GM23338 (cell line): Measurements from ENCODE around the gene SCYGR4. TPM values are rescaled to one million over a fixed set of nuclear protein-coding genes. Genes with fewer than 3 reads are reported as not detected.

Source experiments
- ATAC-seq: fragments of 200-7000 bp; cut with Tn5 transposase; 3 replicates; pipeline ENCODE4 v1.9.1; 2020
- DNase-seq: peaks from one replicate; pipeline ENCODE4 v3.0.0-alpha.2; 2015; ENCODE audit warnings: low spot score
- H2AFZ ChIP-seq: fragments of 200-600 bp; sonication (generic); 2 replicates; pipeline ENCODE4 v1.8.0; 2016; ENCODE audit warnings: antibody characterized with exemption, mild to moderate bottlenecking, moderate library complexity
- H3F3A ChIP-seq: fragments of 200-600 bp; sonication (generic); replicated peaks from 2 replicates; pipeline ENCODE4 v1.8.0; 2017; ENCODE audit warnings: antibody characterized with exemption, mixed run types, low read depth
- H3K27ac ChIP-seq: fragments of 200-600 bp; sonication (generic); 2 replicates; pipeline ENCODE4 v1.6.1; 2016; ENCODE audit warnings: low read depth
- H3K27me3 ChIP-seq: fragments of 200-600 bp; sonication (generic); 2 replicates; pipeline ENCODE4 v1.8.0; 2016; ENCODE audit warnings: mild to moderate bottlenecking, mixed run types, moderate library complexity; ENCODE audit not compliant: insufficient read depth
- H3K36me3 ChIP-seq: fragments of 200-600 bp; sonication (generic); 2 replicates; pipeline ENCODE4 v1.8.0; 2016; ENCODE audit warnings: mild to moderate bottlenecking; ENCODE audit not compliant: insufficient read depth
- H3K4me1 ChIP-seq: fragments of 200-600 bp; sonication (generic); 2 replicates; pipeline ENCODE4 v1.8.0; 2016; ENCODE audit warnings: mild to moderate bottlenecking, moderate library complexity; ENCODE audit not compliant: insufficient read depth
- H3K4me2 ChIP-seq: fragments of 200-600 bp; sonication (generic); 2 replicates; pipeline ENCODE4 v1.7.1; 2017; ENCODE audit warnings: mixed run types
- H3K4me3 ChIP-seq: fragments of 200-600 bp; sonication (generic); 2 replicates; pipeline ENCODE4 v1.6.1; 2016; ENCODE audit warnings: mixed run types
- H3K79me2 ChIP-seq: fragments of 200-600 bp; sonication (generic); replicated peaks from 2 replicates; pipeline ENCODE4 v1.8.0; 2017; ENCODE audit warnings: mild to moderate bottlenecking; ENCODE audit not compliant: insufficient read depth
- H3K9me2 ChIP-seq: fragments of 200-600 bp; sonication (generic); 2 replicates; pipeline ENCODE4 v1.8.0; 2017; ENCODE audit not compliant: insufficient read depth
- H4K20me1 ChIP-seq: fragments of 200-600 bp; sonication (generic); replicated peaks from 2 replicates; pipeline ENCODE4 v1.8.0; 2017; ENCODE audit warnings: mild to moderate bottlenecking; ENCODE audit not compliant: insufficient read depth
- H3K27ac Mint-ChIP-seq: 2 replicates; pipeline ENCODE4 v1.8.0; 2020; ENCODE audit warnings: inconsistent platforms, mild to moderate bottlenecking, moderate library complexity, mixed read lengths
- H3K27me3 Mint-ChIP-seq: 3 replicates; pipeline ENCODE4 v1.8.0; 2022; ENCODE audit warnings: low read depth, mild to moderate bottlenecking, moderate library complexity, mixed read lengths, inconsistent platforms; ENCODE audit not compliant: insufficient read depth, poor library complexity
- H3K36me3 Mint-ChIP-seq: 3 replicates; pipeline ENCODE4 v1.8.0; 2021; ENCODE audit warnings: low read depth, mild to moderate bottlenecking, inconsistent platforms, moderate library complexity, mixed read lengths
- H3K4me1 Mint-ChIP-seq: 3 replicates; pipeline ENCODE4 v1.8.0; 2020; ENCODE audit warnings: mild to moderate bottlenecking, inconsistent platforms, mixed read lengths
- H3K4me3 Mint-ChIP-seq: 3 replicates; pipeline ENCODE4 v1.8.0; 2021; ENCODE audit warnings: moderate library complexity, mild to moderate bottlenecking, inconsistent platforms, mixed read lengths
- H3K9me3 Mint-ChIP-seq: 3 replicates; pipeline ENCODE4 v1.8.0; 2020; ENCODE audit warnings: moderate library complexity, mild to moderate bottlenecking, inconsistent platforms, mixed read lengths
- EZH2phosphoT487 ChIP-seq: fragments of 200-600 bp; sonication (generic); IDR thresholded peaks from one replicate; pipeline ENCODE4 v1.8.1; 2018; ENCODE audit warnings: antibody characterized with exemption; ENCODE audit not compliant: unreplicated experiment
- NANOG ChIP-seq: IDR thresholded peaks from 2 replicates; pipeline ENCODE4 v1.6.1; 2016; ENCODE audit warnings: antibody characterized with exemption, borderline replicate concordance
- POLR2AphosphoS5 ChIP-seq: IDR thresholded peaks from 2 replicates; pipeline ENCODE4 v1.6.1; 2016; ENCODE audit warnings: antibody characterized with exemption, low read depth
- polyA plus RNA-seq: library from polyadenylated mRNA; unstranded; fragments of >200 nt; fragmentation: Nextera tagmentation; extraction: Ambion mirVana; gene quantifications from 2 replicates; pipeline ENCODE4 v1.2.1, GENCODE V29; 2016
- total RNA-seq: library from RNA; depleted of rRNA; stranded (reverse); fragments of >200 nt; shearing (Covaris generic); gene quantifications from 2 replicates; pipeline ENCODE4 v1.2.3, GENCODE V29; 2014
- TF ChIP-seq, protein P1 (sequence below), 2 experiments: fragments of 200-600 bp in 1 of 2; sonication (generic) in 1 of 2; conservative IDR thresholded peaks; 2 replicates each; pipeline versions ENCODE4 v1.5.1 to v1.6.1; 2016 to 2017; ENCODE audit warnings: antibody characterized with exemption in 2 of 2, low read depth in 2 of 2, mild to moderate bottlenecking in 2 of 2, moderate library complexity in 1 of 2
- TF ChIP-seq, protein P2 (sequence below): fragments of 250-450 bp; sonication (Bioruptor Pico); IDR thresholded peaks from 2 replicates; pipeline ENCODE4 v1.5.0; 2020; ENCODE audit warnings: mild to moderate bottlenecking, moderate library complexity
- TF ChIP-seq, protein P3 (sequence below): IDR thresholded peaks from one replicate; pipeline ENCODE4 v1.6.1; 2018; ENCODE audit warnings: antibody characterized with exemption; ENCODE audit not compliant: unreplicated experiment

SCYGR4 gene
- total and polyA plus RNA-seq, 2 experiments from 2014 or later: not detected

DNA sequence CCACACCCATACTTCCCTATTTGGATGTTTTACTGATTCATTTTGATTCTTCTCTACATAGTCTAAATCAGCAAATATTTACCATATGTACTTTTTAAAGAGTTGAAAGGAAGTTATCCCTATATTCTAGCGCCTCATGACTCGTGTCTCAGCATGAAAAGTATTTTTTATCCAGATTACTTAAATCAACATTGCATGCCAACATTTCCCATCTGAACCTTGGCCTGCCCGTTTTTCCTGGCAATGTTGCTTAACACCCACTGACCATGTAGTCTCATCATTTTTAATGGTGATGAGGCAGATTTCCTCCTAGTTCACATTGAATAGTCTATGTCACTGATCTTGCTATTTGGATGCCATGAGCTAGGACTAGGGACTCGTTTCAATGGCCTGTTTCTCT lies 36.1 kb downstream of the SCYGR4 start:
- DNase-seq (no peak), ATAC-seq (no peak)
- Histone ChIP-seq H3K9me2 (no peaks in the 10 kb centered on the region), H3K27ac (no peak overlapping the region), H3K4me3 (no peak overlapping the region), H3F3A (no peaks in the 10 kb centered on the region), H2AFZ (no peak overlapping the region), H3K36me3 (no peaks in the 10 kb centered on the region), H3K4me2 (no peak overlapping the region), H3K79me2 (no peaks in the 10 kb centered on the region), H3K27me3 (no peaks in the 10 kb centered on the region), H4K20me1 (no peaks in the 10 kb centered on the region), H3K4me1 (no peaks in the 10 kb centered on the region)
- Mint-ChIP-seq H3K9me3 (no peaks in the 10 kb centered on the region), H3K36me3 (no peaks in the 10 kb centered on the region), H3K4me3 (no peak overlapping the region), H3K27me3 (no peaks in the 10 kb centered on the region), H3K4me1 (no peaks in the 10 kb centered on the region), H3K27ac (no peak overlapping the region)
- TF ChIP-seq, protein P1, sequence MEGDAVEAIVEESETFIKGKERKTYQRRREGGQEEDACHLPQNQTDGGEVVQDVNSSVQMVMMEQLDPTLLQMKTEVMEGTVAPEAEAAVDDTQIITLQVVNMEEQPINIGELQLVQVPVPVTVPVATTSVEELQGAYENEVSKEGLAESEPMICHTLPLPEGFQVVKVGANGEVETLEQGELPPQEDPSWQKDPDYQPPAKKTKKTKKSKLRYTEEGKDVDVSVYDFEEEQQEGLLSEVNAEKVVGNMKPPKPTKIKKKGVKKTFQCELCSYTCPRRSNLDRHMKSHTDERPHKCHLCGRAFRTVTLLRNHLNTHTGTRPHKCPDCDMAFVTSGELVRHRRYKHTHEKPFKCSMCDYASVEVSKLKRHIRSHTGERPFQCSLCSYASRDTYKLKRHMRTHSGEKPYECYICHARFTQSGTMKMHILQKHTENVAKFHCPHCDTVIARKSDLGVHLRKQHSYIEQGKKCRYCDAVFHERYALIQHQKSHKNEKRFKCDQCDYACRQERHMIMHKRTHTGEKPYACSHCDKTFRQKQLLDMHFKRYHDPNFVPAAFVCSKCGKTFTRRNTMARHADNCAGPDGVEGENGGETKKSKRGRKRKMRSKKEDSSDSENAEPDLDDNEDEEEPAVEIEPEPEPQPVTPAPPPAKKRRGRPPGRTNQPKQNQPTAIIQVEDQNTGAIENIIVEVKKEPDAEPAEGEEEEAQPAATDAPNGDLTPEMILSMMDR (conservative IDR thresholded peaks at IDR 0.05; ENCODE audit: low read depth in 2 of 2): no peak
- no peak for TF ChIP-seq POLR2AphosphoS5
- TF ChIP-seq, protein P2, sequence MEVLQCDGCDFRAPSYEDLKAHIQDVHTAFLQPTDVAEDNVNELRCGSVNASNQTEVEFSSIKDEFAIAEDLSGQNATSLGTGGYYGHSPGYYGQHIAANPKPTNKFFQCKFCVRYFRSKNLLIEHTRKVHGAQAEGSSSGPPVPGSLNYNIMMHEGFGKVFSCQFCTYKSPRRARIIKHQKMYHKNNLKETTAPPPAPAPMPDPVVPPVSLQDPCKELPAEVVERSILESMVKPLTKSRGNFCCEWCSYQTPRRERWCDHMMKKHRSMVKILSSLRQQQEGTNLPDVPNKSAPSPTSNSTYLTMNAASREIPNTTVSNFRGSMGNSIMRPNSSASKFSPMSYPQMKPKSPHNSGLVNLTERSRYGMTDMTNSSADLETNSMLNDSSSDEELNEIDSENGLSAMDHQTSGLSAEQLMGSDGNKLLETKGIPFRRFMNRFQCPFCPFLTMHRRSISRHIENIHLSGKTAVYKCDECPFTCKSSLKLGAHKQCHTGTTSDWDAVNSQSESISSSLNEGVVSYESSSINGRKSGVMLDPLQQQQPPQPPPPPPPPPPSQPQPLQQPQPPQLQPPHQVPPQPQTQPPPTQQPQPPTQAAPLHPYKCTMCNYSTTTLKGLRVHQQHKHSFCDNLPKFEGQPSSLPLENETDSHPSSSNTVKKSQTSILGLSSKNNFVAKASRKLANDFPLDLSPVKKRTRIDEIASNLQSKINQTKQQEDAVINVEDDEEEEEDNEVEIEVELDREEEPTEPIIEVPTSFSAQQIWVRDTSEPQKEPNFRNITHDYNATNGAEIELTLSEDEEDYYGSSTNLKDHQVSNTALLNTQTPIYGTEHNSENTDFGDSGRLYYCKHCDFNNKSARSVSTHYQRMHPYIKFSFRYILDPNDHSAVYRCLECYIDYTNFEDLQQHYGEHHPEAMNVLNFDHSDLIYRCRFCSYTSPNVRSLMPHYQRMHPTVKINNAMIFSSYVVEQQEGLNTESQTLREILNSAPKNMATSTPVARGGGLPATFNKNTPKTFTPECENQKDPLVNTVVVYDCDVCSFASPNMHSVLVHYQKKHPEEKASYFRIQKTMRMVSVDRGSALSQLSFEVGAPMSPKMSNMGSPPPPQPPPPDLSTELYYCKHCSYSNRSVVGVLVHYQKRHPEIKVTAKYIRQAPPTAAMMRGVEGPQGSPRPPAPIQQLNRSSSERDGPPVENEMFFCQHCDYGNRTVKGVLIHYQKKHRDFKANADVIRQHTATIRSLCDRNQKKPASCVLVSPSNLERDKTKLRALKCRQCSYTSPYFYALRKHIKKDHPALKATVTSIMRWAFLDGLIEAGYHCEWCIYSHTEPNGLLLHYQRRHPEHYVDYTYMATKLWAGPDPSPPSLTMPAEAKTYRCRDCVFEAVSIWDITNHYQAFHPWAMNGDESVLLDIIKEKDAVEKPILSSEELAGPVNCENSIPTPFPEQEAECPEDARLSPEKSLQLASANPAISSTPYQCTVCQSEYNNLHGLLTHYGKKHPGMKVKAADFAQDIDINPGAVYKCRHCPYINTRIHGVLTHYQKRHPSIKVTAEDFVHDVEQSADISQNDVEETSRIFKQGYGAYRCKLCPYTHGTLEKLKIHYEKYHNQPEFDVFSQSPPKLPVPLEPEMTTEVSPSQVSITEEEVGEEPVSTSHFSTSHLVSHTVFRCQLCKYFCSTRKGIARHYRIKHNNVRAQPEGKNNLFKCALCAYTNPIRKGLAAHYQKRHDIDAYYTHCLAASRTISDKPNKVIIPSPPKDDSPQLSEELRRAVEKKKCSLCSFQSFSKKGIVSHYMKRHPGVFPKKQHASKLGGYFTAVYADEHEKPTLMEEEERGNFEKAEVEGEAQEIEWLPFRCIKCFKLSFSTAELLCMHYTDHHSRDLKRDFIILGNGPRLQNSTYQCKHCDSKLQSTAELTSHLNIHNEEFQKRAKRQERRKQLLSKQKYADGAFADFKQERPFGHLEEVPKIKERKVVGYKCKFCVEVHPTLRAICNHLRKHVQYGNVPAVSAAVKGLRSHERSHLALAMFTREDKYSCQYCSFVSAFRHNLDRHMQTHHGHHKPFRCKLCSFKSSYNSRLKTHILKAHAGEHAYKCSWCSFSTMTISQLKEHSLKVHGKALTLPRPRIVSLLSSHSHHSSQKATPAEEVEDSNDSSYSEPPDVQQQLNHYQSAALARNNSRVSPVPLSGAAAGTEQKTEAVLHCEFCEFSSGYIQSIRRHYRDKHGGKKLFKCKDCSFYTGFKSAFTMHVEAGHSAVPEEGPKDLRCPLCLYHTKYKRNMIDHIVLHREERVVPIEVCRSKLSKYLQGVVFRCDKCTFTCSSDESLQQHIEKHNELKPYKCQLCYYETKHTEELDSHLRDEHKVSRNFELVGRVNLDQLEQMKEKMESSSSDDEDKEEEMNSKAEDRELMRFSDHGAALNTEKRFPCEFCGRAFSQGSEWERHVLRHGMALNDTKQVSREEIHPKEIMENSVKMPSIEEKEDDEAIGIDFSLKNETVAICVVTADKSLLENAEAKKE: no peak
- TF ChIP-seq, protein P3, sequence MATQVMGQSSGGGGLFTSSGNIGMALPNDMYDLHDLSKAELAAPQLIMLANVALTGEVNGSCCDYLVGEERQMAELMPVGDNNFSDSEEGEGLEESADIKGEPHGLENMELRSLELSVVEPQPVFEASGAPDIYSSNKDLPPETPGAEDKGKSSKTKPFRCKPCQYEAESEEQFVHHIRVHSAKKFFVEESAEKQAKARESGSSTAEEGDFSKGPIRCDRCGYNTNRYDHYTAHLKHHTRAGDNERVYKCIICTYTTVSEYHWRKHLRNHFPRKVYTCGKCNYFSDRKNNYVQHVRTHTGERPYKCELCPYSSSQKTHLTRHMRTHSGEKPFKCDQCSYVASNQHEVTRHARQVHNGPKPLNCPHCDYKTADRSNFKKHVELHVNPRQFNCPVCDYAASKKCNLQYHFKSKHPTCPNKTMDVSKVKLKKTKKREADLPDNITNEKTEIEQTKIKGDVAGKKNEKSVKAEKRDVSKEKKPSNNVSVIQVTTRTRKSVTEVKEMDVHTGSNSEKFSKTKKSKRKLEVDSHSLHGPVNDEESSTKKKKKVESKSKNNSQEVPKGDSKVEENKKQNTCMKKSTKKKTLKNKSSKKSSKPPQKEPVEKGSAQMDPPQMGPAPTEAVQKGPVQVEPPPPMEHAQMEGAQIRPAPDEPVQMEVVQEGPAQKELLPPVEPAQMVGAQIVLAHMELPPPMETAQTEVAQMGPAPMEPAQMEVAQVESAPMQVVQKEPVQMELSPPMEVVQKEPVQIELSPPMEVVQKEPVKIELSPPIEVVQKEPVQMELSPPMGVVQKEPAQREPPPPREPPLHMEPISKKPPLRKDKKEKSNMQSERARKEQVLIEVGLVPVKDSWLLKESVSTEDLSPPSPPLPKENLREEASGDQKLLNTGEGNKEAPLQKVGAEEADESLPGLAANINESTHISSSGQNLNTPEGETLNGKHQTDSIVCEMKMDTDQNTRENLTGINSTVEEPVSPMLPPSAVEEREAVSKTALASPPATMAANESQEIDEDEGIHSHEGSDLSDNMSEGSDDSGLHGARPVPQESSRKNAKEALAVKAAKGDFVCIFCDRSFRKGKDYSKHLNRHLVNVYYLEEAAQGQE: no peak
- no peak for TF ChIP-seq NANOG
- no peak for TF ChIP-seq EZH2phosphoT487
